Thyroid gland (tissue), 4 donors: ENCODE data around the gene KCNJ6. TPM values are rescaled to one million over a fixed set of nuclear protein-coding genes. Genes with fewer than 3 reads are reported as not detected.

Source experiments
- DNase-seq, 2 donors: peaks; one replicate each; pipeline ENCODE4 v3.0.0-alpha.2; 2019
- H3K27ac ChIP-seq, 3 donors: fragments of 200-600 bp; sonication (generic); 1 replicate in 2 of 3; 2 replicates in 1 of 3; pipeline ENCODE4 v1.5.1; 2016 to 2019; ENCODE audit warnings: mild to moderate bottlenecking in 1 of 3, moderate library complexity in 1 of 3
- H3K27me3 ChIP-seq: fragments of 200-600 bp; sonication (generic); one replicate; pipeline ENCODE4 v1.5.1; 2019
- H3K36me3 ChIP-seq, 2 donors: fragments of 200-600 bp; sonication (generic); one replicate each; pipeline ENCODE4 v1.5.1; 2016 to 2019
- H3K4me1 ChIP-seq, 2 donors: fragments of 200-600 bp; sonication (generic); one replicate each; pipeline ENCODE4 v1.5.1; 2017 to 2019
- H3K4me3 ChIP-seq, 3 donors: fragments of 200-600 bp; sonication (generic); replicated peaks in 1 of 3; 1 replicate in 2 of 3; 2 replicates in 1 of 3; pipeline ENCODE4 v1.5.1; 2016; ENCODE audit warnings: mild to moderate bottlenecking in 1 of 3
- H3K9me3 ChIP-seq: fragments of 200-600 bp; sonication (generic); one replicate; pipeline ENCODE4 v1.5.1; 2017
- CTCF ChIP-seq, 6 experiments: fragments of 200-600 bp in 3 of 6; fragments of 450-650 bp in 3 of 6; sonication (generic) in 3 of 6; IDR thresholded peaks; one replicate each; pipeline ENCODE4 v1.5.1; 2016 to 2019; ENCODE audit warnings: antibody characterized with exemption in 6 of 6, mild to moderate bottlenecking in 2 of 6, inconsistent platforms in 1 of 6, moderate library complexity in 1 of 6
- POLR2A ChIP-seq, 2 donors: fragments of 450-650 bp; IDR thresholded peaks; one replicate each; pipeline ENCODE4 v1.6.1; 2017; ENCODE audit warnings: antibody characterized with exemption in 2 of 2, mild to moderate bottlenecking in 2 of 2, moderate library complexity in 1 of 2
- WGBS, 2 donors: methylation state at CpG; one replicate each; pipeline ENCODE4 v1.1.5; 2017; 5-methylcytosine and 5-hydroxymethylcytosine counted together
- intact Hi-C: fragments of 100-400 bp; cut with DNase I; formaldehyde crosslinking; loops from one replicate; pipeline ENCODE4 v1.15.1; 2023
- total RNA-seq, 4 donors: library from RNA; depleted of rRNA; stranded (reverse); fragments of >200 nt; gene quantifications; one replicate each; pipeline ENCODE4 v1.2.3, GENCODE V29; 2016

Gene KCNJ6
- total RNA-seq, 4 donors from 2014 or later = not detected

DNA sequence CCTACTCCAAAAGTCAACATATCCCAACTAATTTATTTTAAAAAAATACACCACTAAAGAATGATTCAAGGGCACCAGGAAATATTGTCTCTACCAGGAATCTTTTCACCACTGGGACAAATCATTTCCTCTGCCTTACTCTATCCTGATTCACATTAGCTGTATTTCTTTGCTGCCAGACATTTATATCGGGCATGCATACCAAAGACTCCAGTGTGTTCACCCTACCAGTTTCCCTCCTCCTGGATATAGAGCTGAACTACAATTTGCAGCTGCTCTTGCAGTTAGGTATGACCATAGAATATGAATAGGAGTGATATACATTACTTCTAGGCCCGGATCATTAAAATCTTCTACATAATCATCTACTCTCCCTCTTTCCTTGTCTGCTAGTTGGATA is 7.6 kb downstream of the KCNJ6 start:
- no peak for DNase-seq
- Histone ChIP-seq H3K27ac (no peak overlapping the region), H3K9me3 (no peaks in the 10 kb centered on the region), H3K36me3 (no peaks in the 10 kb centered on the region), H3K27me3 (no peaks in the 10 kb centered on the region), H3K4me3 (no peak overlapping the region), H3K4me1 (no peaks in the 10 kb centered on the region)
- 85 to 90% methylated on average over 2 of the region's 2 CpGs for WGBS, 2 donors
- intact Hi-C loops = no loop called here
- TF ChIP-seq CTCF (IDR thresholded peaks at IDR 0.05) (no peak), POLR2A (IDR thresholded peaks at IDR 0.05) (no peak)

GRCh38 chr21:37907076-37907475 is 9.2 kb downstream of the KCNJ6 start:
- no peak for TF ChIP-seq CTCF (IDR thresholded peaks at IDR 0.05)
- TF ChIP-seq POLR2A (IDR thresholded peaks at IDR 0.05) = no peak
- intact Hi-C loops = no loop called here
- Histone ChIP-seq H3K4me1 (no peaks in the 10 kb centered on the region), H3K9me3 (no peaks in the 10 kb centered on the region), H3K27ac (no peak overlapping the region), H3K36me3 (no peaks in the 10 kb centered on the region), H3K4me3 (no peak overlapping the region), H3K27me3 (no peaks in the 10 kb centered on the region)
- no peak for DNase-seq
- 61 to 64% methylated on average over 4 of the region's 4 CpGs for WGBS, 2 donors

DNA sequence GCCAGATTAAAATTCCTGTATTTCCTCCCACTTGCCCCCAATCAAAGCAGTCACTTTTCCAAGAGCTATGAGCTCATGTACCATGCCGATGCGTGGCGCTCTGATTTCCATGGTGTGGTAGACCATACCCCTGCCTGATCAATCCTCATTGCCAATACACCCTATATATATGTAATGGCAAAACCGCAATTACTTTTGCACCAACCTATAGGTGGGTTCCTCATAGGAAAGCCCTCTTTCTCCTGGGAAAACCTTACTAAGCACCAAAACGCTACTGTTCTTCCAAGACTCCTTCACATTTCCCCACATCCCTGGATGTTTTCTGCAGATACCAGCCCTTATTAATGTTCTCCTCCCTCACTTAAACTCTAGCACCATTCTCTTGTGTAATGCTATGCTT is 11.0 kb downstream of the KCNJ6 start:
- Histone ChIP-seq H3K4me3 (no peak overlapping the region), H3K27me3 (no peaks in the 10 kb centered on the region), H3K27ac (no peak overlapping the region), H3K9me3 (no peaks in the 10 kb centered on the region), H3K4me1 (no peaks in the 10 kb centered on the region), H3K36me3 (no peaks in the 10 kb centered on the region)
- 86 to 90% methylated on average over 5 of the region's 5 CpGs for WGBS, 2 donors
- intact Hi-C loops = no loop called here
- TF ChIP-seq CTCF (IDR thresholded peaks at IDR 0.05) = no peak
- TF ChIP-seq POLR2A (IDR thresholded peaks at IDR 0.05) = no peak
- no peak for DNase-seq

- no peaks in the 10 kb centered on the region for H3K36me3 ChIP-seq
- no peak overlapping the region for H3K4me3 ChIP-seq
- no peaks in the 10 kb centered on the region for H3K4me1 ChIP-seq
- WGBS, 2 donors = 48 to 60% methylated on average over 4 of the region's 4 CpGs
- DNase-seq = no peak
- intact Hi-C loops = no loop called here
- TF ChIP-seq POLR2A (IDR thresholded peaks at IDR 0.05) (no peak), CTCF (IDR thresholded peaks at IDR 0.05) (no peak)
- no peak overlapping the region for H3K27ac ChIP-seq
- no peaks in the 10 kb centered on the region for H3K9me3 ChIP-seq
- no peaks in the 10 kb centered on the region for H3K27me3 ChIP-seq
Observed at GRCh38 chr21:37904856-37905255, 11.4 kb downstream of the KCNJ6 start.

- no peak overlapping the region for H3K4me3 ChIP-seq
- H3K36me3 ChIP-seq = no peaks in the 10 kb centered on the region
- H3K9me3 ChIP-seq = no peaks in the 10 kb centered on the region
- no peaks in the 10 kb centered on the region for H3K27me3 ChIP-seq
- H3K27ac ChIP-seq = no peak overlapping the region
- intact Hi-C loops = no loop called here
- TF ChIP-seq POLR2A (IDR thresholded peaks at IDR 0.05) = no peak
- no peak for TF ChIP-seq CTCF (IDR thresholded peaks at IDR 0.05)
- WGBS, 2 donors = 80 to 90% methylated on average over 2 of the region's 2 CpGs
- H3K4me1 ChIP-seq = no peaks in the 10 kb centered on the region
- DNase-seq = no peak
Observed at GRCh38 chr21:37903396-37903795, 12.9 kb downstream of the KCNJ6 start.
